Vagina (tissue), 2 donors: Measurements from ENCODE around the gene MAL.

Experiments used
- POLR2A ChIP-seq, 2 donors: fragments of 450-650 bp; IDR thresholded peaks; one replicate each; pipeline ENCODE4 v1.6.1; 2017; ENCODE audit warnings: antibody characterized with exemption in 2 of 2, mild to moderate bottlenecking in 2 of 2, moderate library complexity in 2 of 2
- TF ChIP-seq, protein P1 (sequence below), 3 experiments: fragments of 450-650 bp in 2 of 3; fragments of 200-600 bp in 1 of 3; sonication (generic) in 1 of 3; IDR thresholded peaks; one replicate each; pipeline ENCODE4 v1.5.1; 2017 to 2019; ENCODE audit warnings: antibody characterized with exemption in 3 of 3, mild to moderate bottlenecking in 2 of 3, moderate library complexity in 2 of 3

DNA sequence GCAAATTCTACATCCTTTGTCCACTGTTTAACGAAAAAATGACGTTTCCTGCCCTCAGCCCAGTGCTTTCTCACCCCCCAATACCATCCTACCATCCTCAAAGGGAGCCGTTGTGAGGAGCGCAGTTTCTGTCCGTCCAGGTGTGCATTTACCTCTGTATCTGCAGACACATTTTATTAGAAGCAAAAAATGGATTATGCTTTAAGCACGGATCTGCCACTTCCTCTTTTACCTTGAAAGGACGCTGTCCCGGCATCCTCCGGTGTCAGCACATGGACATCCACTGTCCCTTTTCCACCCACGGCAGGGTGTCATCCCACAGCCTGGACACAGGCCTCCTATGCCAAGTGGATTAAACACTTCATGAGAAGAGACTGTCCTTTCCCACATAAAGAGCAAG is 7.2 kb upstream of the MAL start:
- TF ChIP-seq, protein P1, sequence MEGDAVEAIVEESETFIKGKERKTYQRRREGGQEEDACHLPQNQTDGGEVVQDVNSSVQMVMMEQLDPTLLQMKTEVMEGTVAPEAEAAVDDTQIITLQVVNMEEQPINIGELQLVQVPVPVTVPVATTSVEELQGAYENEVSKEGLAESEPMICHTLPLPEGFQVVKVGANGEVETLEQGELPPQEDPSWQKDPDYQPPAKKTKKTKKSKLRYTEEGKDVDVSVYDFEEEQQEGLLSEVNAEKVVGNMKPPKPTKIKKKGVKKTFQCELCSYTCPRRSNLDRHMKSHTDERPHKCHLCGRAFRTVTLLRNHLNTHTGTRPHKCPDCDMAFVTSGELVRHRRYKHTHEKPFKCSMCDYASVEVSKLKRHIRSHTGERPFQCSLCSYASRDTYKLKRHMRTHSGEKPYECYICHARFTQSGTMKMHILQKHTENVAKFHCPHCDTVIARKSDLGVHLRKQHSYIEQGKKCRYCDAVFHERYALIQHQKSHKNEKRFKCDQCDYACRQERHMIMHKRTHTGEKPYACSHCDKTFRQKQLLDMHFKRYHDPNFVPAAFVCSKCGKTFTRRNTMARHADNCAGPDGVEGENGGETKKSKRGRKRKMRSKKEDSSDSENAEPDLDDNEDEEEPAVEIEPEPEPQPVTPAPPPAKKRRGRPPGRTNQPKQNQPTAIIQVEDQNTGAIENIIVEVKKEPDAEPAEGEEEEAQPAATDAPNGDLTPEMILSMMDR (IDR thresholded peaks at IDR 0.05) = no peak
- TF ChIP-seq POLR2A (IDR thresholded peaks at IDR 0.05) = no peak
